Astrocyte (in vitro differentiated cells and primary cell): ENCODE data around the gene CCDC184.

Experiments
- CTCF ChIP-seq: IDR thresholded peaks from 2 replicates; pipeline ENCODE4 v1.5.1; 2011; ENCODE audit warnings: low read depth, mild to moderate bottlenecking, inconsistent platforms, low read length, moderate library complexity; ENCODE audit not compliant: insufficient read depth
- EZH2 ChIP-seq: IDR thresholded peaks from 2 replicates; pipeline ENCODE4 v1.6.1; 2012; ENCODE audit warnings: mild to moderate bottlenecking, low read length, inconsistent platforms; ENCODE audit not compliant: insufficient read depth

GRCh38 chr12:48216785-48217184, 33.3 kb downstream of the CCDC184 start:
- TF ChIP-seq CTCF (no peak), EZH2 (no peak)
